SU-DHL-6 (cell line): ENCODE data around the gene MEF2D.

Source experiments
- EZH2phosphoT487 ChIP-seq: fragments of 200-600 bp; sonication (generic), shearing (Covaris generic); conservative IDR thresholded peaks from 2 replicates; pipeline ENCODE4 v1.6.1; 2018; ENCODE audit warnings: mild to moderate bottlenecking, antibody characterized with exemption, low read length, moderate library complexity, mixed read lengths
- TF ChIP-seq, protein P1 (sequence below): fragments of 200-600 bp; sonication (generic); IDR thresholded peaks from one replicate; pipeline ENCODE4 v1.5.1; 2017; ENCODE audit warnings: antibody characterized with exemption, mild to moderate bottlenecking, low read length, moderate library complexity; ENCODE audit not compliant: insufficient read depth, poor library complexity, severe bottlenecking

DNA sequence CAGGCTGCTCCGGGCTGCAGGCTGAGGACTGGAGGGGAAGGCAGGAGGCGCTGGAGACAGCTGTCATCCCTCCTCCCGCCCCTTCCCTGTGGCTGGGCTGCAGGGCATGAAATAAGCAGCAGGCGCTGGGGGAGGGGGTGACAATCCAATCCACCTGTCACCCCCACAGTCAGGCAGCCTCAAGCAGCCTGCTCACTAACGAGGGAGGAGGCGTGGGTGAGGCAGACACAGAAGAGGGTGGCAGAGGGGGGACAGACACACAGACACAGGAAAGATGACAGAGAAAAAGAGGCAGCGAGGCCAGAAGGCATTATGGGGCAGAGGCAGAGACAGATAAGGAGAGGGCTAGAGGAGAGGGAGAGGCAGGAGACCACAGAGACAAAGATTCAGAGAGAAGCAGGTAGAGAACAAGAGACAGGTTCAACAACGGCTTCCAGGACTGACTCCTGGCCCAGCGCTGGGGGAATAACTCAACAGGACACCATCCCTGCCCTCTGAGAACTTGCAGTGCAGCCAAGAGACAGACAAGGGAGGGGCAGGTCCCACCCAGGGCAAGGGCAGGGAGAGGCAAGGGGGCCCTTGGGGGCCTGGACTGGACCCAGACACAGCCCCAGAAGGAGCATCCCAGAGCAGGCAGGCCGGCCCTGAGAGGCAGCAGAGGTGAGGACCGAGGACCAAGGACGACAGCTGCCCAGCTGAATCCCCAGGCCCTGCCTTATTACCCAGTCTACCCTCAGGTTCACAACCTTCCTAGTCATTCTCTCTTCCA is 11.2 kb downstream of the MEF2D start:
- TF ChIP-seq, protein P1, sequence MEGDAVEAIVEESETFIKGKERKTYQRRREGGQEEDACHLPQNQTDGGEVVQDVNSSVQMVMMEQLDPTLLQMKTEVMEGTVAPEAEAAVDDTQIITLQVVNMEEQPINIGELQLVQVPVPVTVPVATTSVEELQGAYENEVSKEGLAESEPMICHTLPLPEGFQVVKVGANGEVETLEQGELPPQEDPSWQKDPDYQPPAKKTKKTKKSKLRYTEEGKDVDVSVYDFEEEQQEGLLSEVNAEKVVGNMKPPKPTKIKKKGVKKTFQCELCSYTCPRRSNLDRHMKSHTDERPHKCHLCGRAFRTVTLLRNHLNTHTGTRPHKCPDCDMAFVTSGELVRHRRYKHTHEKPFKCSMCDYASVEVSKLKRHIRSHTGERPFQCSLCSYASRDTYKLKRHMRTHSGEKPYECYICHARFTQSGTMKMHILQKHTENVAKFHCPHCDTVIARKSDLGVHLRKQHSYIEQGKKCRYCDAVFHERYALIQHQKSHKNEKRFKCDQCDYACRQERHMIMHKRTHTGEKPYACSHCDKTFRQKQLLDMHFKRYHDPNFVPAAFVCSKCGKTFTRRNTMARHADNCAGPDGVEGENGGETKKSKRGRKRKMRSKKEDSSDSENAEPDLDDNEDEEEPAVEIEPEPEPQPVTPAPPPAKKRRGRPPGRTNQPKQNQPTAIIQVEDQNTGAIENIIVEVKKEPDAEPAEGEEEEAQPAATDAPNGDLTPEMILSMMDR, result no peak
- TF ChIP-seq EZH2phosphoT487, result no peak
